ENCODE measurements around the gene ARMC3.
A peak's percentile ranks its signal among the peaks of the same experiment; 100 is the strongest.
"Not testable (repeated sequence)": the region's sequence is repeated elsewhere in the genome, so short reads cannot be mapped to it uniquely, and the experiment has no call there.

ARMC3 gene

GRCh38 chr10:22927166-22927565 is 687 bp upstream of the ARMC3 start:
- no peak for DNase-seq (ENCODE audit: low spot score)

- DNase-seq (ENCODE audit: low spot score) = not testable (repeated sequence)
Observed at GRCh38 chr10:22929053-22929452, 1.2 kb downstream of the ARMC3 start.

- no peak for DNase-seq (ENCODE audit: low spot score)
Observed at GRCh38 chr10:22931948-22932347, 4.1 kb downstream of the ARMC3 start.

- no peak for DNase-seq (ENCODE audit: low spot score)
Observed at GRCh38 chr10:22932626-22933370, 4.9 kb downstream of the ARMC3 start.

- no peak for DNase-seq (ENCODE audit: low spot score)
Observed at GRCh38 chr10:22934726-22935125, 6.9 kb downstream of the ARMC3 start.

- DNase-seq (ENCODE audit: low spot score) = no peak
Observed at GRCh38 chr10:22942437-22942836, 14.6 kb downstream of the ARMC3 start.

- peak; percentile 21 for DNase-seq (ENCODE audit: low spot score)
Observed at GRCh38 chr10:22945934-22946673, 18.3 kb downstream of the ARMC3 start.

GRCh38 chr10:22954970-22955369 is 27.1 kb downstream of the ARMC3 start:
- DNase-seq (ENCODE audit: low spot score) = no peak

GRCh38 chr10:22958338-22958737 is 30.5 kb downstream of the ARMC3 start:
- DNase-seq (ENCODE audit: low spot score) = no peak

- no peak for DNase-seq (ENCODE audit: low spot score)
Observed at GRCh38 chr10:22959292-22959691, 31.4 kb downstream of the ARMC3 start.

GRCh38 chr10:22959950-22960349 is 32.1 kb downstream of the ARMC3 start:
- no peak for DNase-seq (ENCODE audit: low spot score)

GRCh38 chr10:22962817-22963216 is 35.0 kb downstream of the ARMC3 start:
- no peak for DNase-seq (ENCODE audit: low spot score)

- DNase-seq (ENCODE audit: low spot score) = no peak
Observed at GRCh38 chr10:22969704-22970103, 41.9 kb downstream of the ARMC3 start.

GRCh38 chr10:22976534-22976933 is 48.7 kb downstream of the ARMC3 start:
- DNase-seq (ENCODE audit: low spot score) = no peak

- no peak for DNase-seq (ENCODE audit: low spot score)
Observed at GRCh38 chr10:22977751-22978150, 49.9 kb downstream of the ARMC3 start.

- DNase-seq (ENCODE audit: low spot score) = no peak
Observed at GRCh38 chr10:22978287-22978686, 50.4 kb downstream of the ARMC3 start.

- no peak for DNase-seq (ENCODE audit: low spot score)
Observed at GRCh38 chr10:22978918-22979317, 51.1 kb downstream of the ARMC3 start.

- no peak for DNase-seq (ENCODE audit: low spot score)
Observed at GRCh38 chr10:22980822-22981221, 53.0 kb downstream of the ARMC3 start.

- no peak for DNase-seq (ENCODE audit: low spot score)
Observed at GRCh38 chr10:22984066-22984465, 56.2 kb downstream of the ARMC3 start.

GRCh38 chr10:22986771-22987542 is 59.1 kb downstream of the ARMC3 start:
- DNase-seq (ENCODE audit: low spot score) = peak; percentile 30

- DNase-seq (ENCODE audit: low spot score) = peak; percentile 74
Observed at GRCh38 chr10:22988581-22989360, 60.9 kb downstream of the ARMC3 start.

- no peak for DNase-seq (ENCODE audit: low spot score)
Observed at GRCh38 chr10:22990443-22990842, 62.6 kb downstream of the ARMC3 start.
